PC-9 (cell line): ENCODE measurements around the gene STXBP5. TPM values are rescaled to one million over a fixed set of nuclear protein-coding genes. Genes with fewer than 3 reads are reported as not detected.

Experiments used
- BruUV-seq: library from RNA; stranded (reverse); fragments of 400-500 nt; replicated peaks from 2 replicates; lab custom pipeline; 2021; lab: Mats Ljungman, UMichigan
- CTCF ChIA-PET: fragments of 300-600 bp; sonication (Branson Sonifier 250); formaldehyde crosslinking; loops from one replicate; lab custom pipeline; 2022; ENCODE audit warnings: antibody characterized with exemption; lab: Charles Lee
- POLR2A ChIA-PET: fragments of 300-600 bp; sonication (Branson Sonifier 250); formaldehyde crosslinking; loops from one replicate; lab custom pipeline; 2022; ENCODE audit warnings: antibody characterized with exemption; ENCODE audit not compliant: unreplicated experiment; lab: Charles Lee
- DNase-seq, 2 experiments: peaks; one replicate each; pipeline versions ENCODE4 v3.0.0 to v3.0.0-alpha.2; 2015 to 2022; ENCODE audit warnings: mixed read lengths in 1 of 2
- H2AFZ ChIP-seq: fragments of 200-600 bp; sonication (generic); 2 replicates; pipeline ENCODE4 v1.8.1; 2017; ENCODE audit warnings: antibody characterized with exemption
- H3F3A ChIP-seq: fragments of 200-600 bp; sonication (generic); 2 replicates; pipeline ENCODE4 v1.8.1; 2017; ENCODE audit warnings: antibody characterized with exemption, mild to moderate bottlenecking, low read depth; ENCODE audit not compliant: insufficient read depth
- H3K27ac ChIP-seq: fragments of 200-600 bp; sonication (generic); 2 replicates; pipeline ENCODE4 v1.6.1; 2016; ENCODE audit warnings: mixed run types
- H3K27me3 ChIP-seq: fragments of 200-600 bp; sonication (generic); 2 replicates; pipeline ENCODE4 v1.6.1; 2016; ENCODE audit warnings: low read depth, mixed run types; ENCODE audit not compliant: insufficient read depth
- H3K36me3 ChIP-seq: fragments of 200-600 bp; sonication (generic); 2 replicates; pipeline ENCODE4 v1.6.1; 2016; ENCODE audit warnings: low read depth, mixed run types
- H3K4me1 ChIP-seq: fragments of 200-600 bp; sonication (generic); replicated peaks from 2 replicates; pipeline ENCODE4 v1.6.1; 2016; ENCODE audit warnings: mixed run types; ENCODE audit not compliant: insufficient read depth
- H3K4me2 ChIP-seq: fragments of 200-600 bp; sonication (generic); 2 replicates; pipeline ENCODE4 v1.6.1; 2017; ENCODE audit warnings: mixed run types
- H3K4me3 ChIP-seq: fragments of 200-600 bp; sonication (generic); 2 replicates; pipeline ENCODE4 v1.6.1; 2016; ENCODE audit warnings: mixed run types
- H3K79me2 ChIP-seq: fragments of 200-600 bp; sonication (generic); 2 replicates; pipeline ENCODE4 v1.6.1; 2017; ENCODE audit warnings: low read depth, mixed run types
- H3K9me2 ChIP-seq: fragments of 200-600 bp; sonication (generic); 2 replicates; pipeline ENCODE4 v1.8.1; 2017; ENCODE audit warnings: mild to moderate bottlenecking; ENCODE audit not compliant: insufficient read depth
- H3K9me3 ChIP-seq: fragments of 200-600 bp; sonication (generic); 2 replicates; pipeline ENCODE4 v1.8.1; 2016; ENCODE audit warnings: low read depth; ENCODE audit not compliant: insufficient read depth
- H4K20me1 ChIP-seq: fragments of 200-600 bp; sonication (generic); 2 replicates; pipeline ENCODE4 v1.8.1; 2017; ENCODE audit not compliant: insufficient read depth
- EZH2 ChIP-seq: fragments of 200-600 bp; sonication (generic); IDR thresholded peaks from 2 replicates; pipeline ENCODE4 v1.8.0; 2017; ENCODE audit warnings: antibody characterized with exemption, low read depth
- intact Hi-C: fragments of 100-400 bp; cut with micrococcal nuclease; formaldehyde crosslinking; loops from one replicate; pipeline ENCODE4 v1.10.0; 2022; ENCODE audit not compliant: unreplicated experiment
- total RNA-seq: library from RNA; stranded (reverse); gene quantifications from 2 replicates; pipeline ENCODE4 v1.2.3, GENCODE V29; 2021
- TF ChIP-seq, protein P1 (sequence below): fragments of 200-600 bp; sonication (generic); conservative IDR thresholded peaks from 2 replicates; pipeline ENCODE4 v1.6.1; 2017; ENCODE audit warnings: mixed run types, antibody characterized with exemption, mild to moderate bottlenecking, moderate library complexity

Gene STXBP5
- total RNA-seq, 1 experiment from 2014 or later, result 4.6 TPM

GRCh38 chr6:147401779-147402178 lies 197.6 kb downstream of the STXBP5 start:
- intact Hi-C loops, result no loop called here
- Histone ChIP-seq H3K27ac (no peak overlapping the region), H3F3A (no peaks in the 10 kb centered on the region), H3K36me3 (no peaks in the 10 kb centered on the region), H3K9me3 (no peaks in the 10 kb centered on the region), H3K4me3 (no peak overlapping the region), H2AFZ (no peak overlapping the region), H3K27me3 (no peaks in the 10 kb centered on the region), H3K9me2 (no peaks in the 10 kb centered on the region), H3K4me1 (no peaks in the 10 kb centered on the region), H3K79me2 (no peaks in the 10 kb centered on the region), H4K20me1 (no peaks in the 10 kb centered on the region), H3K4me2 (no peak overlapping the region)
- no peak for TF ChIP-seq EZH2
- TF ChIP-seq, protein P1, sequence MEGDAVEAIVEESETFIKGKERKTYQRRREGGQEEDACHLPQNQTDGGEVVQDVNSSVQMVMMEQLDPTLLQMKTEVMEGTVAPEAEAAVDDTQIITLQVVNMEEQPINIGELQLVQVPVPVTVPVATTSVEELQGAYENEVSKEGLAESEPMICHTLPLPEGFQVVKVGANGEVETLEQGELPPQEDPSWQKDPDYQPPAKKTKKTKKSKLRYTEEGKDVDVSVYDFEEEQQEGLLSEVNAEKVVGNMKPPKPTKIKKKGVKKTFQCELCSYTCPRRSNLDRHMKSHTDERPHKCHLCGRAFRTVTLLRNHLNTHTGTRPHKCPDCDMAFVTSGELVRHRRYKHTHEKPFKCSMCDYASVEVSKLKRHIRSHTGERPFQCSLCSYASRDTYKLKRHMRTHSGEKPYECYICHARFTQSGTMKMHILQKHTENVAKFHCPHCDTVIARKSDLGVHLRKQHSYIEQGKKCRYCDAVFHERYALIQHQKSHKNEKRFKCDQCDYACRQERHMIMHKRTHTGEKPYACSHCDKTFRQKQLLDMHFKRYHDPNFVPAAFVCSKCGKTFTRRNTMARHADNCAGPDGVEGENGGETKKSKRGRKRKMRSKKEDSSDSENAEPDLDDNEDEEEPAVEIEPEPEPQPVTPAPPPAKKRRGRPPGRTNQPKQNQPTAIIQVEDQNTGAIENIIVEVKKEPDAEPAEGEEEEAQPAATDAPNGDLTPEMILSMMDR, result no peak
- no TSS peak for BruUV-seq
- POLR2A ChIA-PET, result no interaction called here
- no peak for DNase-seq
- CTCF ChIA-PET, result no interaction called here

DNA sequence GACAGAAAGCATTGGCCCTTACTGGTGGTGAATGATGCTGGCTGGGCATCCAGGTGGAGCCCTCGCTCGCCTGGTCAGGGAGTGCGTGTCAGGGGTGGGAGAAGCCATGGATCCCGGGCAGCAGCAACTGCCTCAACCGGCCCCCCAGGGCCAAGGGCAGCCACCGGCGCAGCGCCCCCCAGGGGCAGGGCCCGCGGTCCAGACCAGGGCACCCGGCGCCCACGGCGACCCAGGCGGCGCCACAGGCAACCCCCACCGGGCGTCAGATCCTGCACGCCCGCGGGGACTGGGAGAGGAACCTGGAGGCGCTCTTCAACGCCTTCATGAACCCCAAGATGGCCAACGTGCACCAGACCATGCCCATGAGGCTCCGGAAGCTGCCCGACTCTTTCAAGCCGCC lies 202.6 kb downstream of the STXBP5 start:
- H3F3A ChIP-seq, result no peaks in the 10 kb centered on the region
- H3K9me3 ChIP-seq, result no peaks in the 10 kb centered on the region
- ChIA-PET CTCF (no interaction called here), POLR2A (no interaction called here)
- no TSS peak for BruUV-seq
- no peaks in the 10 kb centered on the region for H3K9me2 ChIP-seq
- no peak overlapping the region for H2AFZ ChIP-seq
- H3K4me3 ChIP-seq, result no peak overlapping the region
- DNase-seq, result no peak
- H3K36me3 ChIP-seq, result no peaks in the 10 kb centered on the region
- no peak overlapping the region for H3K27ac ChIP-seq
- no peaks in the 10 kb centered on the region for H4K20me1 ChIP-seq
- H3K79me2 ChIP-seq, result no peaks in the 10 kb centered on the region
- H3K27me3 ChIP-seq, result no peaks in the 10 kb centered on the region
- no peak overlapping the region for H3K4me2 ChIP-seq
- no peaks in the 10 kb centered on the region for H3K4me1 ChIP-seq
- intact Hi-C loops, result no loop called here
- TF ChIP-seq EZH2, result no peak
- TF ChIP-seq, protein P1, result no peak

- Histone ChIP-seq H3K4me3 (no peak overlapping the region), H3K79me2 (no peaks in the 10 kb centered on the region), H3K27ac (no peak overlapping the region), H3K4me2 (no peak overlapping the region), H3F3A (no peaks in the 10 kb centered on the region), H4K20me1 (no peaks in the 10 kb centered on the region), H2AFZ (no peak overlapping the region), H3K27me3 (no peaks in the 10 kb centered on the region), H3K4me1 (no peaks in the 10 kb centered on the region), H3K36me3 (no peaks in the 10 kb centered on the region), H3K9me2 (no peaks in the 10 kb centered on the region), H3K9me3 (no peaks in the 10 kb centered on the region)
- ChIA-PET CTCF (no interaction called here), POLR2A (no interaction called here)
- no peak for TF ChIP-seq EZH2
- TF ChIP-seq, protein P1, result no peak
- no peak for DNase-seq
- BruUV-seq, result no TSS peak
- intact Hi-C loops, result no loop called here
These were observed 203.4 kb downstream of the STXBP5 start for GRCh38 chr6:147407571-147407970.
